GM18498 (cell line): Measurements from ENCODE around the gene NANOGP8.
"Not testable (repeated sequence)": the region's sequence is repeated elsewhere in the genome, so short reads cannot be mapped to it uniquely, and the experiment has no call there.

ENCODE experiments used
- ATAC-seq: cut with Tn5 transposase; IDR thresholded peaks from one replicate; pipeline ENCODE4 v1.9.1; 2021; ENCODE audit warnings: mild to moderate bottlenecking, moderate library complexity; ENCODE audit not compliant: unreplicated experiment

Gene NANOGP8

DNA sequence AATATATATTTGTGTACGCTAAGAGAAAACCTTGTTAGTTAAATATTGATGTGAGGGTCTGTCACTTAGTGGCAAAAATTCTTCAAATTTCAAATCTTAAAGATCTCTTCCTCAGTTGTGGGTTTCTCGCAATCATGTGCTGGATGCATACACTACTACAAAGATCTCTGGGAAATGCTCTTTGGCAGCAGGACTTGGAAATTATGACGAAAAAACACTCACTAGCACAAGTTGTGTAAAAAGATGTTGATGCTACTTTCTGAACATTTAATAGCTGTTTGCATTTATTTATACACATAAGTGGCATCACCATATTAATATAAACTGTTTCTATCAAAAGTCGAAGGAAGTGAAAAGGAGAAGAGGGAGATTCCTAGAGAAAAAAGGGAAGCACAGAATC is 10.8 kb upstream of the NANOGP8 start:
- no peak for ATAC-seq

DNA sequence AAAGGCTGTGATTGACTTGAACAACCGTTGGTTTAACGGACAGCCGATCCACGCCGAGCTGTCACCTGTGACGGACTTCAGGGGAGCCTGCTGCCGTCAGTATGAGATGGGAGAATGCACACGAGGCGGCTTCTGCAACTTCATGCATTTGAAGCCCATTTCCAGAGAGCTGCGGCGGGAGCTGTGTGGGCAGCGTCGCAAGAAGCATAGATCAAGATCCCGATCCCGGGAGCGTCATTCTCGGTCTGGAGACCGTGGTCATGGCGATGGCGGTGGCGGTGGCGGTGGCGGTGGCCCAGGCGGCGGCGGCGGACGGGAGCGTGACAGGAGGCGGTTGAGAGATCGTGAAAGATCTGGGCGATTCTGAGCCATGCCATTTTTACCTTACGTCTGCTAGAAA is 7.8 kb upstream of the NANOGP8 start:
- ATAC-seq = no peak

DNA sequence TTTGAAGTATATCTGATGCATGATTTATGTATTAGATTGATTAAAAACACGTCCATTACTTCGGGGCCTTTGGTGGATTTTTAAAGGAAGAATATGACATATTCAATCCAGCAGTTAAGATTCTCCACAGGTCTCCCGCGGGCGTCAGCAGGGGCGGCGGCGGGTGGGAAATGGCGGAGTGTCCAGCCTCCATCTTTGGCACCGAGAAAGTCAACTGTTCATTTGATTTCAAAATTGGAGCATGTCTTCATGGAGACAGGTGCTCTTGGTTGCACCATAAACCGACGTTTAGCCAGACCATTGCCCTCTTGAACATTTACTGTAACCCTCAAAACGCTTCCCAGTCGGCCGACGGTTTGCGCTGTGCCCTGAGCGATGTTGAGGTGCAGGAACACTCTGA is 7.2 kb upstream of the NANOGP8 start:
- no peak for ATAC-seq

DNA sequence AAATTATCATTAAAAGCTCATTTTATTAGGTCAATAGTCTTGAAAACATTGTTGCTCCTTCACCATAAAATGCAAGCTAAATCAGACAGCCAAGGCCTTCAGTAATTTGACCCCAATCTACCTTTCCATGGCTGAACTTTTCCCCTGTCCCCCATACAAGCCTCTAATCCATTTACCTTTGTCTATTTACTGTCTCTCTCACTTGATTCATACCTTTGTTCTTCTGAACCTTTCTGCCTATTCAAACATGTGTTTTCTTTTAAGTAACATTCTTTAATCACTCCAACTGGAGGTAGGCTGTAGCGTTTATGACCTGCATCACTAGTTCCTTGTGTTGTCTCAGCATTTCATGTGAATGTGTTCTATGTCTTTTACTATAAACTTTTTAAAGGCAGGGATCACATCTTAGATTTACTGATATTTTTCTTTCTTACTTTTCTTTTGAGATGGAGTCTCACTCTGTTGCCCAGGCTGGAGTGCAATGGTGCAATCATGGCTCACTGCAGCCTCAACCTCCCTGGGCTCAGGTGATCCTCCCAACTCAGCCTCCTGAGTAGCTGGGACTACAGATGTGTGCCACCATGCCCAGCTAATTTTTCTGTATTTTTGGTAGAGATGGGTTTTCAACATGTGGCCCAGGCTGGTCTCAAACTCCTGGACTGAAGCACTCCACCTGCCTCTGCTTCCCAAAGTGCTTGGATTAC is 5.2 kb upstream of the NANOGP8 start:
- no peak for ATAC-seq

DNA sequence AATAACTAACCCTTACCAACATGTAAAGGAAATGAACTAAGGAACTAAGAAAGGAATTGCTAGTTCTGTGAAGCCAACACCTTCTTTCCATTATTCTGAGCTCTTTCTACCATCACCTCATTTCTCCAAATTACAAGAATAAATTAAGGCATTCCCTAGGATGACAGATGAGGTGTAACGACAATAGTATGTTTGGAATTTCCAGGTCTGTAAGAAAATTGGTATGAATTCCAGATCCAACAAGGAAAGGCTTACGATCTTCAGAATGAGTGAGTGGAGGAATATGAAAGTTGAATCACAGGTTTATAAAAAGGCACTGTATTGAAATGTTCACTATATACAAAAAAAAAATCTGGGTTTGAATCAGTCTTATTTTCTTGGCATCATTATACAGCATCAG is 4.5 kb upstream of the NANOGP8 start:
- ATAC-seq = no peak

DNA sequence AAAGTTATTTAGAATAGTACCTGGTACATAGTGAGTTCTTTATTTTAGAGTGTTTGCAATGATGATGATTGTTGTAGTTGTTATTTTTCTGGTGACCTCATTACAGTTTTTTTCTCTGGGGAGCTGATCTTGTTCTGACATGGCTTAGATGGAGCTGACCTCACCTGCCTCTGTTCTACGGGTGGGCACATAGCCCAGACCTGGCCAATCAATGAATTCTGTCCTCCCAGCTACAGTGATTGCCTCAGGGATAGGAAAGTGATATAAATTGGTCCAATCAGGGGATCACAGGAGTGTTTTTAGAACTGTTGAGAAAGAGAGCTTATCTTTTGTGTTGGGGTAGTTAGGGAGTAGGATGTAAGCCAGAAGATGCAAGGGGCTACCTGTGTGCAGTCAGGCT is 3.2 kb upstream of the NANOGP8 start:
- no peak for ATAC-seq

DNA sequence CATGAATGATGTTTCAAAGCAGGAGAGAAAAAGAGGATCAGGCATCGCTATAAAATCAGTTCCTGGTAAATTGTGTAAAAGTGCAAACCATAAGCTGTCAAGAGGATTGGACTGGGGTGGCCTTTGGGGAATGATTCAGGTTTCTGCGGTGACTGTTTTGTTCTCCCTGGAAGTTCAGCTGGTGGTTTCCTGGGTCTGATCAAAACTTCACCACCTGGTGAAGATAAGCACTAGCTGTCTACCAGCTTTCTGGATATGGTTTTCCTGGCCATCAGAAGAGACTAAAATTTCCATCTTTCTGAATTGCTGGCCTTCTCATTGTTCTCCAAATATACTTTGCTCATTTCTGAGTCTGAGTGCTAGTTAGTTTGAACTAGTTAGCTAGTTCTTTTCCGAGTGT is 2.7 kb upstream of the NANOGP8 start:
- ATAC-seq = no peak

DNA sequence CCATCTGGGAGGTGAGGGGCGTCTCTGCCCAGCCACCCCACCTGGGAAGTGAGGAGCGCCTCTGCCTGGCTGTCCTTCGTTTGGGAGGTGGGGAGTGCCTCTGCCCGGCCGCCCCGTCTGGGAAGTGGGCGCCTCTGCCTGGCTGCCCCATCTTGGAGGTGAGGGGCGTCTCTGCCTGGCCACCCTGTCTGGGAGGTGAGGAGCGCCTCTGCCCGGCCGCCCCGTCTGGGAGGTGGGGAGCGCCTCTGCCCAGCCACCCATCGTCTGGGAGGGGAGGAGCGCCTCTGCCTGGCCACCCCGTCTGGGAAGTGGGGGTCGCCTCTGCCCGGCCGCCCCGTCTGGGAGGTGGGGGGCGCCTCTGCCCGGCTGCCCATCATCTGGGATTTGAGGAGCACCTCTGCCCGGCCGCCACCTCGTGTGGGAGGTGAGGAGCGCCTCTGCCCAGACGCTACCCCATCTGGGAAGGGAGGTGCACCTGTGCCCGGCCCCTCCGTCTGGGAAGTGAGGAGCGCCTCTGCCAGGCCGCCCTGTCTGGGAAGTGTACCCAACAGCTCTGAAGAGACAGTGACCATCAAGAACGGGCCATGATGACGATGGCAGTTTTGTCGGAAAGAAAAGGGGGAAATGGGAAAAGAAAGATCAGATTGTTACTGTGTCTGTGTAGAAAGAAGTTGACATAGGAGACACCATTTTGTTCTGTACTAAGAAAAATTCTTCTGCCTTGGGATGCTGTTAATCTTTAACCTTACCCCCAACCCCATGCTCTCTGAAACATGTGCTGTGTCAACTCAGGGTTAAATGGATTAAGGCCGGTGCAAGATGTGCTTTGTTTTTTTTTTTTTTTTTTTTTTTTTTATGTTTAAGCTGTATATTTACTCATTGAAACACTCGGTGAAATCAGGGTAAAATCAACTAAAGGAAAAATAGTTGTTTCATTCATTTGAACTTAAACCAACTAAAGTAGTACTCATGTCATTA is 2.4 kb downstream of the NANOGP8 start:
- not testable (repeated sequence) for ATAC-seq

DNA sequence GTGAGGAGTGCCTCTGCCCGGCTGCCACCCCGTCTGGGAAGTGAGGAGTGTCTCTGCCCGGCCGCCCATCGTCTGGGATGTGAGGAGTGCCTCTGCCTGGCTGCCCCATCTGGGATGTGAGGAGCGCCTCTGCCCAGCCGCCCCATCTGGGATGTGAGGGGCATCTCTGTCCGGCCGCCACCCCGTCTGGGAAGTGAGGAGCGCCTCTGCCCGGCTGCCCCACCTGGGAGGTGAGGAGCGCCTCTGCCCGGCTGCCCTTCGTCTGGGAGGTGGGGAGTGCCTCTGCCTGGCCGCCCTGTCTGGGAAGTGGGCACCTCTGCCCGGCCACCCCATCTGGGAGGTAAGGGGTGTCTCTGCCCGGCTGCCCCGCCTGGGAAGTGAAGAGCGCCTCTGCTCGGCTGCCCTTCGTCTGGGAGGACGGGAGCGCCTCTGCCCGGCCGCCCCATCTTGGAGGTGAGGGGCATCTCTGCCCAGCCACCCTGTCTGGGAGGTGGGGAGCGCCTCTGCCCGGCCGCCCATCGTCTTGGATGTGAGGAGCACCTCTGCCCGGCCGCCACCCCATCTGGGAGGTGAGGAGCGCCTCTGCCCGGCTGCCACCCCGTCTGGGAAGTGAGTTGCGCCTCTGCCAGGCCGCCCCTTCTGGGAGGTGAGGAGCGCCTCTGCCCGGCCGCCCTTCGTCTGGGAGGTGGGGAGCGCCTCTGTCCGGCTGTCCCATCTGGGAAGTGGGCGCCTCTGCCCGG is 3.3 kb downstream of the NANOGP8 start:
- ATAC-seq = not testable (repeated sequence)

DNA sequence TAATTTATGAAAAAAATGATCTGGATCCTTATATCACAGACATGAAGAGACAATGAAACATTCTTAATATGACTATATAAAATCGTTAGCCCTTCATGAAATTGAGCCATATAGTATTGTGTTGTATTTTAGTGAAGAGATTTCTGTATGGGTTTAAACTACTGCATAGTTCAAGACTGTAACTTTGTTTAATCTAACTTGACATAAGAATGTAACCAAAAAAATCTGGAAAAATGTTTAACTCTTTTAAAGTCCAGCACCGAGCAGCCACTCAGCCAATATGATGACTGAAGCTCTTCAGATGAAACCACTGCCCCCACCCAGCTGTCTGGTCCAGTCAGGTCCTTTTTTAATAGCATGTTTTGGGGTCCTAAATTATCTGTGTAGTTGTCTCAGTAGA is 4.9 kb downstream of the NANOGP8 start:
- no peak for ATAC-seq

DNA sequence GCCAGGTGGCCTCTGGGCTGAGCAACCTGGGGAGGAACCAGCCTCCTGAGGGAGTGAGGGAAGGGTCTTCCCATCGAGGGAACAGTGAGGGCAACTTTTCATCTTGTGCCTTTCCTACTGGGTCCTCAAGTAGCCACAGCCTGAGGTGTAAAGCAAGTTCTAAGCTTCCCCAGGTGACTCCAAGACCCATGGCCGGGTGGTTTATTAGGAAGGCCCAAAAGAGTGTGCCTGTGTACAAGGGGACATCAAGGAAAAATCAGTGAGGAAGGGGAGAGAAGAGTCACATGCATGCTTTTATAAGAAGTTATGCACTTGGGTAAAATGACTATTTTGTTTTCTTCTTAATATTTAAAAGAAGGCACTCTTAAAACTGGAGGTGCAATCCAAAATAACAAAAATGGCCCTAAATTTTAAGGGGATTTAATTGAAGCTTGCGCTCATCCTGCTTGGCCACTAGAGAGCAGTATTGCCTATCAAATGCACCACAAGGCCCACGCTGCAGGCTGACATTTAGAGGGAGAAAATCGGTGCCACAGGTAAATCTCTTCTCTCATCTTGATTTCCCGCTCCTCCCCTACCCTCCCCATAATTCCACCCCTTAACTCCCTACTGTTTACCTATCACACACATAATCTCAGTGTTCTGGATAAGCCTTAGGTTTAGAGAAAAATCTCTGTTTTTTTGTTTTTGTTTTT is 6.7 kb downstream of the NANOGP8 start:
- no peak for ATAC-seq

DNA sequence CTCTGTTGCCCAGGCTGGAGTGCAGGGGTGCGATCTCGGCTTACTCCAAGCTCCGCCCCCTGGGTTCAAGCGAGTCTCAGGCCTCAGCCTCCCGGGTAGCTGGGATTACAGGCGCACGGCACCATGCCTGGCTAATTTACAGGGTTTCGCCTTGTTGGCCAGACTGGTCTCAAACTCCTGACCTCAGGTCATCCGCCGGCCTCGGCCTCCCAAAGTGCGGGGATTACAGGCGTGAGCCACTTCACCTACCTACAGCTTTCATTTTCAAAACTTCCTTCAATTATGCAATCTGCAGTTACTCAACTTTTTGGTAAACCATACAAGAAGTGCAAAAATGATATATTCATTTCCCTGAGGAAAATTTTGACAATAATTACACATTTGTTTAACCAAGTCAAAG is 14.0 kb downstream of the NANOGP8 start:
- ATAC-seq = no peak

DNA sequence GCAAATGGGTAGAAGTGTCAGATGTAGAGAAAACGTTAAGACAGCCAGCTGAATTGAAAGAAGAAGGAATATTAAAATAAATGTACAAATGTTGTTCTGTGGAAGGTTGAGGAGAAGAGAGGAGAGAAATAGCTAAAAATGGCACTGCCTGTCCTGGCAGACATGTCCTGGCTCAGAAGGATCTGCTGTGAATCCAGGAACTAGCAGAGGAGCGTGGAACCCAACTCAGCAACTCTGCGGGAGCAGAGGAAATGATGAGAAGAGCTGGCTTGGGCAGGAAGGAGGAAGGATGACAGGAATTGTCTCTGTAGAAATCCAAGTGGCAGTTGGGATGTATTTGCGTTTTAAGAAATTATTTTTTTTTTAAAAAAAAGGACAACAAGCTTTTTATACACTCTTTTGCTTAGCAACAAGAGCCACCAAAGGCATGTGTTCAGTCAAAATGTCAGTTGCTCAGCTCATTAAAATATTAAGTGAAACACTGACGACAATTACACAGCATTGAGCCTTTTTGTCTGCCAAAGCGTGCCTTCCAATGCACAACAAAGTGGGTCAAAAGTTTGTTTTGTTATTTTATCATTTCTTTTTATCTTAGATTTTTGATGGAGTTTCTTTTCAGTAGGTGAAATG is 16.1 kb downstream of the NANOGP8 start:
- ATAC-seq = no peak

DNA sequence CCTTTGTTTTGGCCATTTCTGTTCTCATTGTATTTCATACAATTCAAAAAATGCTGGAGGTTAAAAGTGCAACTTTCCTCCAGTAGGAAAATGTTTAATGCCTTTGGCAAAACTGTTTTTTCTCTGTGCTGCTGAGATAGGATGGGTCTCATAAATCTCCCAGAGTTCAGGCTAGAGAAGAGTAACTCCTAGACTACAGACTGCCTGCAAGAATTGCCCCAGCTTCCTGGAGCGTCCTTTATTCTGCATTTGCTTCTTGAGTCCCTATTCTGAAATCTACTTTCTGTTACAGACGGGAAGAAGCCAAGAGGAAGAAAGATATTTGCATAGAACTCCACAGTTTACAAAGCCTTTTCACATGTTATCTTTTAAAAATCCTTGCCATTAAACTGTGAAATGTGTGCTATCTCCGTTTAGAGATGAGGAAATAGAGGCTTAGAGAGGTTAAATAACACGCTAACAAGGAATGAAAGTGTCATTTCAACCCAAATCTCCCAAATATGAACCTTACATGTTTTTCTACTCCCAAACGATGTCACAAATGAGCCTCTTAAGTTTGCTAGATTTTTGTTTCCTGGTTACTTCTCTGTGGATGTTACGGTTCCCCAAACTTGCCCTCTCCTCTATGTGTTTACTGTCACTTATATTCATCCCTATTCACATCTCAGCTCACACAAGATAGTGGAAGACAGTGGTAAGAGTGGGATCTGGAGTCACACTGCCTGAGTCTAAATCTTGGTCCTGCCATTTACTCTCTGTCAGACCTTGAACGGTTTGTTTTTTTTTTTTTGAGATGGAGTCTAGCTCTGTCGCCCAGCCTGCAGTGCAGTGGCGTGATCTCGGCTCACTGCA is 17.4 kb downstream of the NANOGP8 start:
- no peak for ATAC-seq

DNA sequence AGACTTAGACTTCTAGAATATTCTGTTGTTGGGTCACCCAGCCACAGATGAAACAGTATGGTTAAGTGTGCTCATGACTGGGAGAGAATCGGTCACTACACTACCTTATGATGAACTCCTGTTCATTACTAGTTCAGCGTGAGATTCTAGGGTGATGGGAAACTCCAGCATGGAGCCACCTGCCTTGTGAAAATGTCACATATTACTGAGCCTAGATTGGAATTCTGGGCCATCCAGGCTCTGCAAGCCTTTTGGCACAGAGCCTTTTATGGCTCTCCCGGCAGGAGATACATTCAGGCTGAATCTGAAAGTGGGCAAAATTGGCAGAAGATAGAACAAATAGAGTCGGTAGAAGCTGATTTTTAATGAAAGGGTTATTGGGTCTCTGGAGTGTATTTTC is 19.0 kb downstream of the NANOGP8 start:
- no peak for ATAC-seq

DNA sequence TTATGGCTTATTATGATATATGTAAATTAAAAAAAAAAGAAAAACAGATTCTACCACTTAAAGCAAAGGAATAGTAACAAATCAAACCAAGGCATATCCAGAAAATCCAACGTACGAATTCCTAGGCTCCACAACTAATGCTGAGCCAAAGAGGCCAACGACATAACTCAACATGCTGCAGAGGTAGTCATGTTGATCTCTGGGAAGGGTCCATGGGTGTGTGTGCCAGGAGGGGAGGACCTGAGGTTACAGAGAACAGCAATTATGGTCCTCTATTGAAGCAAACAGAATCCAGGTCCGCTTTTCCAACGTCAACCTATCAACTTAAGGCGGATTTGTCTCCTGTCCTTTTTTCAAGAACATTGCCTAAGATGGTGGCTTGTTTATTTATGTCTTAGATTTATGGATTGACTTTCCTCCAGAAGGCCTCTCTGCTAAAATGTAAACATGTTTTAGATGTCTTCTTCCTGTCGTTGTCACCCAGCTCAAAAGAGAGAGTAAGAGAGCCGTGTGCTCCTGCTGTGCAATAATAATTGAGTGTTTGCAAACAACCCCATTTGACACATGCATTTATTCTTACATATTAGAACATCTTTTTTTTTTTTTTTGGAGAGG is 20.4 kb downstream of the NANOGP8 start:
- ATAC-seq = no peak

DNA sequence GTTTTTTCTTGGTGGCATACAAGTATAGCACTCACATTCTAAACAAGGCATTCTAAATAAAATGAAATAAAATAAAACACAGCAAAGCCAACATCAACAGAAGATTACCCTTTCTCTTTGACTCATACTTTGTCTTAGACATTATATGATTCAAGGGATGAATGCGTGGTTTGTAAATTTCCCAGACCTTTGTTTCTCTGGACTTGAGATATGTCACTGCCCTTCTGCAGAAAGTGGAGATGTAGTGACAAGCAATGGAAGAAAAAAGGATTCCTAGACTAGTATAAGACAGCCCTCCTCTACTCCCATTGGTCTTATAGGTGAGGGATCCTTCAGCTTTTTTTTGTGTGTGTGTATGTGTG is 22.4 kb downstream of the NANOGP8 start:
- ATAC-seq = no peak

DNA sequence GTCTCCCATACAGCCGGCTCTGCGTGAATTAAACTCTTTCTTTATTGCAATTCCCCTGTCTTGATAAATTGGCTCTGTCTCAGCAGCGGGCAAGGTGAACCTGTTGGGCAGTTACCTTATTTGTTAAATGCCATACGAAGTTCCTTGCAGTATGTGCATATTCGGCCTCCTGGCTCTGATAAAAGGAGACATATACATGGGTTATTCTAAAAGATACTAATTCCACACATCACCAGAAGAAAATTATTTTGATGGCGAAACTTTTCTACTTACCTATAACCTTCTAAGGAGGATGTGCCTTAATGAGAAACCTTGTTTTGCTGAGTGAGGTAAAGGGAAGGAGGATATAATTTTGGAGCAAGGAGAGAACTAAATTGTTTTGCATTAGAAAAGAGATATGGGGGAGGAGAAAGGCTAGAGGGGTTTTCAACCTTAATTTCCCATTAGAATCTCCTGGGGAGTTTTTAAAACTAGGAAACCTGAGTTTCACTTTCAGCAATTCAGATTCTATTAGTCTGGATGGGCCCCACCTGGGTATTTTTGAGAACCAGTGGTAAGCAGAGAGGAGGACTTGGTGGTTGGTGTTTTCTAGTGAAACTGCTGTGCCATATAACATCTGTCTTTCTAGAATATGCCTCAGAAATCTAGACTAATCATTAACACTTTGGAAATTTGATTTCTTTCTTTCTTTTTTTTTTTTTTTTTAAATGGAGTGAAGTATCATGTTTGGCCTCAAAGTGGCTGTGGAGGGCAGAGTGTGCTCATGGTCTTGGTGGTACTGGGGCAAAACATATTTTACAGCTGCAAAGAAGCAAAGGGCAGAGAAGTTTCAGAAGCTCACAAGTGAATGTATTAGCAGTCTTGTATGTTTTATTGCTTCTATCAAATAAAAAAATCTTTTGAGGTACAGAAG is 23.0 kb downstream of the NANOGP8 start:
- peak; percentile 60 for ATAC-seq
